ENCODE results near the gene SLC12A3. TPM values are rescaled to one million over a fixed set of nuclear protein-coding genes. Genes with fewer than 3 reads are reported as not detected.

The SLC12A3 gene
- total and polyA plus RNA-seq, 2 of the 8 experiments (the other 6 are each of a cell fraction or from before 2014, with no cell fraction given) = not detected

- TF ChIP-seq NANOG (IDR thresholded peaks at IDR 0.05; ENCODE audit: insufficient read depth, low read depth, low read length, poor library complexity, severe bottlenecking) (no peak), TEAD4 (IDR thresholded peaks at IDR 0.05; ENCODE audit: low read depth, low read length) (no peak), EZH2 (IDR thresholded peaks at IDR 0.05; ENCODE audit: low read depth, low read length, severe bottlenecking) (no peak), USF2 (IDR thresholded peaks at IDR 0.05; ENCODE audit: low read length) (no peak), KDM4A (IDR thresholded peaks at IDR 0.05; ENCODE audit: low read depth, low read length, severe bottlenecking) (no peak)
Observed at GRCh38 chr16:56836410-56837230, 28.4 kb upstream of the SLC12A3 start (continued).

All from H1 (cell line).